NB4 (cell line): ENCODE measurements around the gene DCLRE1C.

Source experiments
- DNase-seq: peaks from one replicate; pipeline ENCODE4 v3.0.0; 2010; ENCODE audit warnings: low read depth
- H3K4me3 ChIP-seq: one replicate; pipeline ENCODE4 v1.5.1; 2011; ENCODE audit warnings: mild to moderate bottlenecking, low read depth, low read length, moderate library complexity
- CTCF ChIP-seq: IDR thresholded peaks from one replicate; pipeline ENCODE4 v1.5.1; 2012; ENCODE audit warnings: low read depth, low read length
- MAX ChIP-seq: IDR thresholded peaks from 2 replicates; pipeline ENCODE4 v1.6.1; 2011; ENCODE audit warnings: low read depth, low read length
- MYC ChIP-seq: IDR thresholded peaks from 2 replicates; pipeline ENCODE4 v1.6.1; 2011; ENCODE audit warnings: low read depth, low read length
- POLR2A ChIP-seq: IDR thresholded peaks from 2 replicates; pipeline ENCODE4 v1.6.1; 2011; ENCODE audit warnings: mild to moderate bottlenecking; ENCODE audit not compliant: insufficient read length; ENCODE audit errors: extremely low read depth

Gene DCLRE1C

GRCh38 chr10:14879928-14880193 is 74.0 kb downstream of the DCLRE1C start:
- no peak for DNase-seq
- TF ChIP-seq MYC (no peak), MAX (no peak), CTCF (no peak), POLR2A (no peak)
- H3K4me3 ChIP-seq: peak overlapping the region; percentile 77

GRCh38 chr10:14879124-14879927 is 74.6 kb downstream of the DCLRE1C start:
- peak overlapping the region; percentile 77 for H3K4me3 ChIP-seq
- TF ChIP-seq POLR2A (no peak), MYC (no peak; the same call in 1 of the 2 replicates), CTCF (no peak), MAX (no peak)
- DNase-seq: peak; percentile 38

GRCh38 chr10:14878266-14879123 is 75.4 kb downstream of the DCLRE1C start, which contains the start of gene SUV39H2:
TSS of gene SUV39H2 (plus strand) at chr10:14878866. CDS start at chr10:14878889, 23 bp downstream.
- peak within 1 kb of the TSS; percentile 83 for H3K4me3 ChIP-seq
- DNase-seq: peak; percentile 91
- TF ChIP-seq CTCF (no peak), MYC (0 out of 2 replicates have a peak, but pooled peaks have one; percentile 44), POLR2A (peak; percentile 63), MAX (peak; percentile 27; the same call in 1 of the 2 replicates)

- no peak for DNase-seq
- no peak overlapping the region for H3K4me3 ChIP-seq
- TF ChIP-seq MYC (no peak), POLR2A (no peak), CTCF (no peak), MAX (no peak)
Observed at GRCh38 chr10:14876764-14877163, 77.1 kb downstream of the DCLRE1C start.

GRCh38 chr10:14875941-14876340 is 78.0 kb downstream of the DCLRE1C start:
- DNase-seq: no peak
- TF ChIP-seq MYC: no peak
- no peak for TF ChIP-seq CTCF
- no peak for TF ChIP-seq MAX
- no peak for TF ChIP-seq POLR2A
- H3K4me3 ChIP-seq: no peak overlapping the region
